LNCaP clone FGC (cell line): Measurements from ENCODE around the gene FBXL22.

ENCODE experiments used
- DNase-seq: peaks from one replicate; pipeline ENCODE4 v3.0.0-alpha.2; 2011; ENCODE audit warnings: low read depth
- H3K4me3 ChIP-seq: 2 replicates; pipeline ENCODE4 v1.5.1; 2011; ENCODE audit warnings: mild to moderate bottlenecking, low read depth, low read length, control low read depth
- TF ChIP-seq, protein P1 (sequence below): IDR thresholded peaks from 2 replicates; pipeline ENCODE4 v1.5.1; 2012; ENCODE audit warnings: mild to moderate bottlenecking; ENCODE audit not compliant: control insufficient read depth, insufficient read depth; ENCODE audit errors: extremely low read depth

FBXL22 gene, protein sequence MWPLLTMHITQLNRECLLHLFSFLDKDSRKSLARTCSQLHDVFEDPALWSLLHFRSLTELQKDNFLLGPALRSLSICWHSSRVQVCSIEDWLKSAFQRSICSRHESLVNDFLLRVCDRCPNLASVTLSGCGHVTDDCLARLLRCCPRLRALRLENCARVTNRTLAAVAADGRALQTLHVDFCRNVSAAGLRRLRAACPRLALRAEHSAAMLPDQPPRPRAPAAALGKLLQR

DNA sequence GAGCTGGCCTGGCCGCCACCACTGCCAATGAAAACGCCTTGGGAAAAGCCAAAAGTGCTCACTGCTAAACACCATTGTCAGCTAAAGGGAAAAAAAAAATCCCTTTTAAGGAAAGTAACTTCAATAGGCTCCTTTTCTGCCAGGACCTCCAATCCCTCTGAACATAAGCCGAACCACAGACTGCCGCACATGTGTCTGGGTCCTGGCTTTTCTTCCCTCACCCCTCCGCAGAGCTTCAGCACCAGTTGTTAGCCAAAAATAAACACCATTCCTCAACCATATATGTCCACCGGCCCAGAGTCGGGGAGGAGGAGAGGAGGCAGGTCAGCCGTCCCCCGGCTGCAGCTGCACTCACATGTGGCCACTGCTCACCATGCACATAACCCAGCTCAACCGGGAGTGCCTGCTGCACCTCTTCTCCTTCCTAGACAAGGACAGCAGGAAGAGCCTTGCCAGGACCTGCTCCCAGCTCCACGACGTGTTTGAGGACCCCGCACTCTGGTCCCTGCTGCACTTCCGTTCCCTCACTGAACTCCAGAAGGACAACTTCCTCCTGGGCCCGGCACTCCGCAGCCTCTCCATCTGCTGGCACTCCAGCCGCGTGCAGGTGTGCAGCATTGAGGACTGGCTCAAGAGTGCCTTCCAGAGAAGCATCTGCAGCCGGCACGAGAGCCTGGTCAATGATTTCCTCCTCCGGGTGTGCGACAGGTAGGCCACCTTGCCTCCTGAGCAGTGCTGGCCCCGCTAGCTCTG lies at the start of gene FBXL22:
FBXL22 (plus strand) TSS at position 350 of the 753 bp plus-strand sequence; CDS start at position 356, 6 bp downstream.
- no peak within 1 kb of the TSS for H3K4me3 ChIP-seq
- DNase-seq: no peak
- TF ChIP-seq, protein P1, sequence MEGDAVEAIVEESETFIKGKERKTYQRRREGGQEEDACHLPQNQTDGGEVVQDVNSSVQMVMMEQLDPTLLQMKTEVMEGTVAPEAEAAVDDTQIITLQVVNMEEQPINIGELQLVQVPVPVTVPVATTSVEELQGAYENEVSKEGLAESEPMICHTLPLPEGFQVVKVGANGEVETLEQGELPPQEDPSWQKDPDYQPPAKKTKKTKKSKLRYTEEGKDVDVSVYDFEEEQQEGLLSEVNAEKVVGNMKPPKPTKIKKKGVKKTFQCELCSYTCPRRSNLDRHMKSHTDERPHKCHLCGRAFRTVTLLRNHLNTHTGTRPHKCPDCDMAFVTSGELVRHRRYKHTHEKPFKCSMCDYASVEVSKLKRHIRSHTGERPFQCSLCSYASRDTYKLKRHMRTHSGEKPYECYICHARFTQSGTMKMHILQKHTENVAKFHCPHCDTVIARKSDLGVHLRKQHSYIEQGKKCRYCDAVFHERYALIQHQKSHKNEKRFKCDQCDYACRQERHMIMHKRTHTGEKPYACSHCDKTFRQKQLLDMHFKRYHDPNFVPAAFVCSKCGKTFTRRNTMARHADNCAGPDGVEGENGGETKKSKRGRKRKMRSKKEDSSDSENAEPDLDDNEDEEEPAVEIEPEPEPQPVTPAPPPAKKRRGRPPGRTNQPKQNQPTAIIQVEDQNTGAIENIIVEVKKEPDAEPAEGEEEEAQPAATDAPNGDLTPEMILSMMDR: no peak

DNA sequence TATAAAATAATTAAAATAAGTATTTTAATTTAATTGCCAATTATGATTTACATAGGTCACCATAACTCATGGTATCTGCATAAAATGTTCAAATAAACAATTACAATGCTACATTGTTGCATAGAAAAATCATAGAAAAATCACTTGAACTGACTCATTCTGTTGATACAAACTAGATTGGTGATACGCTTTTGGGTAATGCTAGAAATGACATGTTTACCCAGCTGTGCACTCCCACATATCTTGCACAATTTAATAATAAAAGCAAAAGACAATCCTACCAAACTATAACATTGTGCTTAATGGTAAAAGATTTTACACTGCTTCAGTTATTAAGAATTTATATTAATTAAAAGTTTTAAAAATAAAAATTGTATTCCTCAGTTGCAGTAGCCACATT lies 45.8 kb upstream of the FBXL22 start:
- no peak overlapping the region for H3K4me3 ChIP-seq
- TF ChIP-seq, protein P1: no peak
- no peak for DNase-seq

DNA sequence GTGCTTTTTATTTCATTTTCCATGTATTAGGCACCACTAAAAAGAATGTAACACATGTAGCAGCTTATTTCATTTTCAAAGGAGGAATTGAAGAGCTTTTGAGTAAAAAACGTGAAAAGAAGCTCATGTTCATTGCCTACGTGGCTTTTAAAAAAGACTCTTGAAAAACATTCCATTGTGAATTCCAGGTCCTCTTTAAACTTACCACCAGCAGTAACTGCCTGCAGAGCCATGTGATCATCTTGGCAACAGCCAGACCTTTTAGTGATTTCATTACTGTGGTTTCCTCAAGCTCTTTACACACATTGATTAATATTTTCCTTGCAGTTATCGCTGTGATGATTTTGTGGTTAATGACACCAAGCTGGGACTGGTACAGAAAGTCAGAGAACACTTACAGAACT lies 43.8 kb upstream of the FBXL22 start:
- TF ChIP-seq, protein P1: no peak
- DNase-seq: no peak
- H3K4me3 ChIP-seq: no peak overlapping the region

DNA sequence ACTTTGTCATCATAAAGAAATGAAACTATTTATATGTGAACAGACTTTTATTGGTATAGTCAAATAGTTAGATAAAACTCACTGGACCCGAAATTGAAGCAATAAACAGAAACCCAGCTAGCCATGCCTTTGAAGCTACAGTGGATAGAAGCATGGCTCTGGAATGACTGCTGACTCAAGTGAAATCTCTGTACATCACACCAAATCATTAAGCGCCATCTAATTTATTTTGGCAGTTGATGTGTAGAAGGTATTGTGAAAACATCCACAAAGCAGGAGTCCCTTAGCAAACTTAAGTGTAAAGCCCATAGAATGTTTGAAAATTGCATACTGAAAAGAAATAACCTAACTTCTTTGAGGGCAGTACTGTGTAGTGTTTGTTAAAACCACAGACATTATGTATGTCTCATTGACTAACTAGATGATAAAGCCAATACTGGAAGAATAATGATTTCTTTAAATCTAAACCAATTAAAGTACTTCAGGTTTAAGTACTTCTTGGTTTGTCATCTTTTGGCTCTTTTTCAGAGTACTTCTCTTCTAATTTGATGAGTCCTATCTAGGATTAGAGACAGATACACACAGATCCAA lies 42.8 kb upstream of the FBXL22 start:
- TF ChIP-seq, protein P1: no peak
- DNase-seq: no peak
- H3K4me3 ChIP-seq: no peak overlapping the region

DNA sequence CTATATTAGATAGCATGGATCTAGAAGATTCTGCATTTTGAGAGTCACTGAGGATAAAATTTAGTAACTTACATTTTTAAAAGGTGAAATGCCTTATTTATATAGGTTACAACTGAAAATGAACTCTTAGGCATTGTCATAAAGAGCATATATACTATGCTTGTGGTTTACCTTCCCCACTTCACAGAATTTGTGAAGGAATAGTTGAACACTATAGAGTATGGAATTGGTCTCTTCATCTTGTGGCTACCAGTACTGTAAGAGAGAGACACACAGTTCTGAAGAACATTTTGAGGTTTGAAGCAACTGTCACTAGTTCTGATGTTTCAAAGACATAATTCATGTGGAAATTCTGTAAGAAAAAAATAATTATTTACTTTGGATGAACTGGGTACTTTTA lies 41.7 kb upstream of the FBXL22 start:
- DNase-seq: no peak
- no peak overlapping the region for H3K4me3 ChIP-seq
- TF ChIP-seq, protein P1: no peak

DNA sequence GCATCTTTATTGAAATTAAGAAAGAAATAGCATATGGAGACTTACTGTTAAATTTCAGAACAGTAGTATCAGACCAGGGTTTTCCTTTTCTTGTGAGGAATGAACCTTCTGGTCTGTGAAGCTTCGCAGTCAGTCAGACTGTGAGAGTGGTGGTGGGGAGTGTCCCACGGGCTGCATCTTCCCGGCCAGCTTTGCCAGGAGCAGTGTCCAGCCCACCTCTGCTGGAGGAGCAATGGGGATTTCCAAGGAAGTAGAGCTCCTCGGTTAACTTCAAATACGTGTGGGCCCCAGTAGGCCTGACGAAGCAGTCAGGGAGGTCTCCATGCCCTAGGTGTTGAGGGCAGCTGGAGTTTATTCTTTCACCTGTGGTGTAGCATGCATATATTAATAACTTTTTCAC lies 40.9 kb upstream of the FBXL22 start:
- no peak for DNase-seq

More for the DNA sequence above, 40.9 kb upstream of the FBXL22 start:
- H3K4me3 ChIP-seq: no peak overlapping the region
- TF ChIP-seq, protein P1: no peak
